DMS153 (cell line): ENCODE data around the gene CR1L.
"Not testable (repeated sequence)": the region's sequence is repeated elsewhere in the genome, so short reads cannot be mapped to it uniquely, and the experiment has no call there.

Experiments used
- DNase-seq: peaks from one replicate; lab custom pipeline; 2025; lab: John Stamatoyannopoulos, UW

CR1L gene

DNA sequence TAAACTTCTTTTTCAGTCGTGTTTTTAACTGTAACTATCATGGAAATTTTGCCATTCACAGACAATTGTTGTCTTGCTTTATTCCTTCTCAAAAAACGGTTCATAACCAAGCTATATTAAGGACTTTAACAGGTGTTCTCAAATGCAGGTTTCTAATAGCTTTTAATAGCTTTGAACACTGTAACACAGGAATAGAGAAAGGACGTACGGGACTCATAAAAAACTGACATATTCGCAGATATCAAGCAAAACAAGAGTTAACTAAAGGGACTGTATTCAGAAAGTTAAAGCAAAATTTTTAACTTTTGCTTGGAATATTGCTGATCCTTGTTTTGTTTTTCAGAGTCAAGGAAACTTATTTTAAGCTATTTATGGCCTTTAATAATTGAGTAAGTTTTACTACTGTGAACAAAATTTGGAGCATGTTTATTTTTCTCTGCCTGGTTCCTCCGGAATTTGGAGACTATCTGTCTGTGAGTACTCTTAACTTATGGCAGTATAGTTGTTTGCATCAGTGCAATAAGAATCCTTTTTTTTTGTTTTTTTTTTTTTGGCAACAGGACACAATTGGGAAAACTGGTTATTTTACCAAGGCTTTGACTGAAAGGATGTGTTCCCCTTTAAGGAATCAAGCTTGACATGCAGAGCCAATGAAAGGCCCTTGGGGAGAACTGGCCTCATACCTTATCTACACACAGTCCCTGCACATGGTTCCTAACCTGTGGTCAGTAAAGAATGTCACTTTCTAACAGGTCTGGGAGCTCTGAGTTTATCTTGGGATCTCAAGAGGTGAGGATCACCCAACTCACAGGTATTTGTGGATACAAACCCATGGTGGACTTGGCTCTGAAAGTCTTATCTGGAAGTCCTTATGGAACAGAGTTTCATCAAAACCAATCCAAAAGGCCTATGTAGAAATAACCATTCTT, 101.2 kb downstream of the CR1L start:
- no peak for DNase-seq

DNA sequence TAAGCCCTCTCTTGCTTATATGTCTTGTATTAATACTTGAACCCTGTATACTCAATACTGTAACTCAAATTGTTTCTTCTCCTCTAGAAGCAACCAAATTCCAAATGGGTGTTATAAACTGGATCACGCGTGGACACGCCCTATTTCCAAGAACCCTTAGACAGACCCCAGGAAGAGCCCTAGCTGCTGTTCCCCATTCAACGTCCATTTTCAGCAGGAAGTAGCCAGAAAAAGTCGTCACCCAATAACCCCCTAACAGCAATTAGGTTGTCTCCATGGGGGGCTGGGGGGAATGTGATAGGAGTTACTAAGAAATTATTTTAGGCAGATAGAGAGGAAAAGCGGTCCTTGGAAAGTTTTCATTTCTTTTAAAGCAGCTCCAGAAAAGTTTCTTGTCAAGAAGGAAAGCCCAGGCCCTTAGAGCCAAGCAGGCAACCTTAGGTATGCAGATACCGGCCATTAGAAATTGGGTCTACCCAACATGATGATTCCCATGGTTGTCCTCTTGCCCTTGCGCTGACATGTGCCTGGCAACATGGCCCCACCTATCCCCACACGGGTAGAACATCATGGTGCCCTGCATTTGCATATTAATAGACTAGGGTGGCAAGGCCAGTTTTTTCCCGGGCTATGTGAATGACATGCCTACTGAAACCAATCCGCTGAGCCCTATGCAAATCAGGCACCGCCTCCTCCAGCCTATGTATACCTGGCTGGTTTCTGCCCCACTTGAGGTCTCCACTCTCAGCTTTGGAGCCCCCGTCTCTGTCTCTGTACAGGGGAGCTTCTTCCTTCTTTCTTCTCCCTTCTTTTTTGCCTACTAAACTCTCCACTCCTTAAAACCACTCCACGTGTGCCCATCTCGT, 102.9 kb downstream of the CR1L start:
- DNase-seq = no peak

DNA sequence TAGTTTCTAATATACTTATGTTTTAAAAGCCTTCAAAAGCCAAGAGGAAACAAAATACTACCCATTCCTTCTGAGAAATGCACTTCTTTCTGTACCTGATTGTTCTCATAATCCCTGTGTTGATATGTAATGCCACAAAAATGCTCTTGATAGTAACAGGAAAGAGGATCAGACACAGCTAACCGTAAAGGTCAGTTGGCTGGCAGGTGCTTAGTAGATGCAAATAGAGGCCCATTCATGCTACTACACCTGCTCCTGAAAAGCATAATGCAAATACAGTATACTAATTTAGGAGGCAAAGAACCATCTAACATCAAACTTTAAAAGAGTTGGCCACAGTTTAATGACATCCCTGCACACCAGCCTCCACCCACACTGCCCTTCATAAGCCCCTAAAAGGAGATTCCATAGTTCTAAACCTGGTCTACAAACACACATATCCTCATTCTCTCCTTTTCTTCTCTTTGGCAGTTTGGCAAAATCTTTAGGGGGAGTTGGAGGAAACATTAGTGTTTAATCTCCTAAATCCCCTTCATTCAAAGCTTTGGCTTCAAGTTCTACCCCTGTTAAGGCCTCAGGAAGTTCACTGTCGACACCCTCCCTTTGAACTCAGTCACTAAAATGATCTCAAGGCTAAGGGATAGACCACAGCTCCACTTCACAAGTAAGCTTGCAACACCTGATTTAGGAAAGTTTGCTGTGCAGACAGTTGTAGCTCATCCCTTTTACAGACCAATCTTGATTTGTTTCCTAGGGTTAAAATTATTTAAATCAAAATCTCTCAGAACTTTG, 104.0 kb downstream of the CR1L start:
- peak; percentile 91 for DNase-seq

DNA sequence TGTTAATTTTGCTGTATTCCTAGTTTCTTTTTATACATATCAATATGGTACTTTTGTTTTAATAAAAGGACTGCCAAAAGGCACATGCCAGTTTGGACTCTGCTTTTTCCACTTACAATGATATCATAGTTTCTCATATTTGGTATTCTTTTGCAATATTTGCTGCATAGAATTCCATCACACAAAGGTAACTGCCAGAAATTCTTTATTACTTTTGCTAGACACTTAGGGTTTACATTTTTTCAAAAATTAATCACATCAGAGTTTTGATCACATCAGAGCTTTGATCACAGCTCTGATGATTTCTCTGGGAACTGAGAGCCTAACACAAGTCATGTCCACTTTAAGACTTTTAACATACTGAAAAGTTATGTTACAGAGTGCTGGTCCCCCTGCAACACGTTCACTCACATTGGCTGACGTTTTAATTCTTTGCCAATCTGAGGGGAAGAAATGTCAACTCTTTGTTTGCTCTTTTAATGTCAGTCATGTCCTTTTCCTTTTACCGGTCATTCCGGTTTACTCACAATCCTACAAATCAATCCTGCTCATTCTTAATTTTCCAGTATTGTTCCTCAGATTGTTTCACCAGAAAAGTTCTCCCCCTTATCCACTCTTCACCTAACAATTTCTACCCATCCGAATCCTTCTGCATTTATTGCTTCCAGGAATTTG, 105.8 kb downstream of the CR1L start:
- DNase-seq = peak; percentile 10

DNA sequence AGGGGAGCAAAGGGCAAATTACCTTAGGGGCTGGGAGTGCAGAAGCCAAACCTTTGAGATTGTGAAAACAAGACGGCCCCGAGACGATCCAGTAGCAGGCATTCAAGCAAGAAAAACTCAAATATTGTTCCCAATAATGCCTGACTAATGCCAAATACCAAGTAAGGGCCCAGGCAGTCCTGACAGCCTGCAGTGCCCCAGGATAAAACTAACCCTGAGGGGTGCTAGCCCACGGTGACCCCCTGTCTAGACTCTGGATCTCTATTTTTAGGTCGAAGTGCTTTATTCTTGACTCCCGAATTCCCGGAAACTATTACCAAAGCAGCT, 106.5 kb downstream of the CR1L start:
- DNase-seq = not testable (repeated sequence)

DNA sequence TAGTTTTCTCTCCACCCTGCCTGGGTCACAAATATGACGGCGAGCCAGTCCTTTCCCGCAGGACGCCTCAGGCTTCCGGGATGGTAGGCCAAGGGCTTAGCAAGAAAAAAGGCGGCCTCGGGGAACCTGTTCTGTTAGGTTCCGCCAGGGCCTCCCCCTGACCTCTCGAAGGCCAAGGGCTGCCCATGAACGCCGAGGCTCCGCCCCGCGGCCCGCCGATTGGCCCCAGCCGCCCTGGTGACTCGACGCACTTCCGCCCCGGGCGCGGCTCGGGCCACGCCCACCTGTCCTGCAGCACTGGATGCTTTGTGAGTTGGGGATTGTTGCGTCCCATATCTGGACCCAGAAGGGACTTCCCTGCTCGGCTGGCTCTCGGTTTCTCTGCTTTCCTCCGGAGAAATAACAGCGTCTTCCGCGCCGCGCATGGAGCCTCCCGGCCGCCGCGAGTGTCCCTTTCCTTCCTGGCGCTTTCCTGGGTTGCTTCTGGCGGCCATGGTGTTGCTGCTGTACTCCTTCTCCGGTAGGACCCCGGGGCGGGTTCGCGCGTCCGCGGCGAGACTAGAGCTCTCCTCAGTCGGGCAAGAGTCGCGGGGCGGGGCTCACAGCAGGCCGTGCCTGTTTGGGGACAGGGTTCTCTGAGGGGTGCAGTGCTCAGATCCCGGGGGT, 107.0 kb downstream of the CR1L start, which contains the start of gene CD46:
Gene CD46, plus strand, starts transcription at position 265 of the 666 bp plus-strand sequence. Its CDS starts 159 bp downstream, at position 424.
- peak; percentile 98 for DNase-seq

DNA sequence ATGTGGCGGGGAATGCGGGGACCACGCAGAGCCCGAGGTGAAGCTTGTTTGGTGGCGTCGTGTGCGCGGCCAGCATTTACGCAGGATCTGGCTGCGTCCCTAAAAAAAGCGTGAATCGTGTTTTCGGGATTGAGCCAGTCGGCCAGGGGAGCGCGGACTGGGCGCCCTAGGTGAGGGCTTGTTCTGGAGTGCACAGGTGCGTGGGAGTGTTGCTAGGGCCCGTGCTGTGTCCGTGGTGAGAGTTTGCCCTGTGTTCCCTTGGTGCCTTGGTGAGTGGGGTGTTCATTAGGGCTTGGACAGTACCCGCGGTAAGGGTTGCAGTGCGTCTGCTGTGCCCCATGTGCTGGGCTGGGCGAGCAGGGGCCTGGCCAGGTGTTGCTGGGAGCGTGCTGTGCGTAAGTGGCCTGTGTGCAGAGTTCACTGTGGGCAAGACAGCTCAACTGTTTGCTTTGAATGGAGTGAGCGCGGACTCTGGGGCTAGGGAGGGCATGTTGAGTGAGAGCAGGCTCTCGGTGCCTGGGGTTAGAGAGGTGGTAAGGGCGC, 107.6 kb downstream of the CR1L start:
- peak; percentile 33 for DNase-seq

DNA sequence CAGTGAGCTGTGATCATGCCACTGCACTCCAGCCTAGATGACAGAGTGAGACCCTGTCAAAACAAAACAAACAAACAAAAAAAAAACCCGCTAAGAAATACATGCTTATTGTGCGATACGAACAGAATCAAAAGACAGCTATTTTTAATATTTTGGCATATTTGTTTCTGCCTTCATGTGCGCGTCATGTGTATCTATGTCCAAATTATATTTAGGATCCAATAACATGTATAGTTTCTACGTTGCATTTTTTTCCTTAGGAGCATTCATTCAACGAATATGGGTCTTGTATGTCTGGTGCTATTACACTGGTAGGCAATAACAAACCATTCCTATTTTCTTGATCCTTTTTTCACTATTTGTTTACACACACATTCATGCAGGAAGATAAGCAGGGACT, 108.7 kb downstream of the CR1L start:
- DNase-seq = no peak

DNA sequence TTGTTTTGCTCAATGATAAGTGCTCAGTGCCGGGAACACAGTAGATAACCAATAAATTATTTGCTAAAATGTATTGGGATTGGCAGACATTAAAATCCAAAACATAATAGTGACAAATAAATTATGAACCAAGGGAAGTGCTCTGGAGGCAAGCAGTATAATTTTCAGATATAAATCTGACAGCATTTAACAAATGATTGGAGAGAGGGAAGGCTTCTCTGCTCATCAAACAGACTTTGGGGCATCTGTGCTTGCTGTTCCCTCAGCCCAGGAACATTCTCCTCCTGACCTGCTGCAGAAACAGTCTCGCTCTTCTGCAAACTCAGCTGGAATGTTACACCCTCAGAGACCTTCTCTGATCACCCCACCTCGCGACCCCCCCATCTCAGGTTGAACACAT, 109.1 kb downstream of the CR1L start:
- DNase-seq = no peak

DNA sequence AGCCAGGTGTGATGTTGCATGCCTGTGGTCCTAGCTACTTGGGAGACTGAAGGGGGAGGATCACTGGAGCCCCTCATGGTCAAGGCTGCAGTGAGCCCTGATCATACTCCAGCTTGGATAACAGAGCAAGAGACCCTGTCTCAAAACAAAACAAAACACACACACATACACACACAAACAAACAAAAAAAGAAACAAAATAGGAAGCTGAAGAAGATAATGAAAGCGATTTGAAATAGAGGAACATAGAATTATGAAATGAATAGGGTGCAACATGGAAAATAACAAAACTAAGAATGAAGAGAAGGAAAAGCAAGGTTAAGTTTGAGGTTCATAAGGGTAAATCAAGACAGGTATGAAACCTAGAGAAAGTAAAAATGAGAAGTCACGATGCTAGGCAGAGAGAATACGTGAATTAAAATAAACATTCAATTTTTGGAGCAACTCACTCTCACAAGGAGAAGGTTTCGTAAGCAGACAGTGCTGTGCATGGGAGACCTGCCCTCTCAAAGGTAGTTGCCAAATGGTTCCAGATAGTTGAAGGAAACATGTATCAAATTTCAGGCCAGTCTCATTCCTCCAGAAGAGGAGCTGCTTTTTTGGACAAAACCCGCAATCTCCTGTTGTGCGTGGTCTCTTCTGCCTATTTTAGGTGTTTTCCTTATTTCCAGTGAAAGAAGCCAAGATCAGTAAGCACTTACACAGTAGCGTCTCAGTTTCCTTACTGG, 110.2 kb downstream of the CR1L start:
- DNase-seq = no peak

DNA sequence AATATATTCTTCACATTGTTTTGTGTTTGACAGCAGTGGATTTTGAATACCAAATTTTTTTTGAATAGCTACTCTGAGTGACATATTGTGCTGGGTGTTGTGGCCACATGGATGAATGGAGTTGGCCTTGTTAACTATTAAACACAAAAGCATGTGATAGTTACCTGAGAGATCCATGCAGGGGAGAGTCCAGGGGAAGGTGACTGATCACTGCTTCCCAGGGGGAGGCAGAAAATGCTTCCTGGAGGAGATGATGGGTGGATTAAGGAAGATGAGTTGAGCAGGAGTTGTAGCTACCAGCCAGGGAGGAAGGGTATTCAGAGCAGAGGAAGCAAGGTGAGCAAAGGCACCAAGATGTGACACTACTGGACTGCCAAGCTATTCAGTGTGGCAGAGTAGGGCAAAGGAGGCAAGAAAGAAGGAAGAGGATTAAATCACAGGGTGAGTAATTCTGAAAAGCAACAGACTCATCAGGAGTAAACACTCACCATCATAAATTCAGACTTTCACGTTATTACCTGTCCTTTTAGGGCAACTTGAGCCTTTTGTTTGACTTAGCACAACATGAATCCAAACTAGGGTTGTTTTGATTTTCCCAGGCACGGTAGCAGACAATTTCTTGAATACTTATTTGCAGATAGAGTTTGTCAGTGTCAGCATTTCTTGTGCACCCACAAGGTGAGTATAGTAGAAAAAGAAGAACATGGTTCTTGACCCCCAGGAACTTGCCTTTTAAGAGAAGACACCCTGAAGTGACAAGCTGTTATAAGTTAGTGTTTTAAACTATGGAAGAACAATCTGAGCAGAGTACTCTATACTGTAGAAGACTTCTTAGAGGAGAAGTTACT, 111.1 kb downstream of the CR1L start:
- DNase-seq = no peak

DNA sequence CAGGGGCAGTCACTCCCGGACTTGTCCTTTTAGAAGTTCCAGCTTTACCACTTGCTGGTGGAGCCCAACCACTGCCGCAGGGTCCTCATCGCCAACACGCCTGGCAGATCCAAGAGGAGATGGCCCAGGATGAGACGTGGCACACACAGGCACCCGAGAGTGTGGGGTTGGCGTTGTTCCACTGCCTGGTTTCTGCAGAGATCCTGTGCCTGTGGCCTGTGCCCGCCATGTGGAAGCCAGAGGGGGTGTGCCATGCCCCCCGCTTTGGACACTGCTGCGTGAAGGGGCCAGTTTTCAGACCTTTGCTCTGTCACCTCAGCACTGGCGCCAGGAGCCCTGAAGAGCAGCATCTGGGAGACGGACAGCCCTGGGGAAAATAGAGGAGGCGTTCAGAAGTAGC, 117.7 kb downstream of the CR1L start:
- no peak for DNase-seq

DNA sequence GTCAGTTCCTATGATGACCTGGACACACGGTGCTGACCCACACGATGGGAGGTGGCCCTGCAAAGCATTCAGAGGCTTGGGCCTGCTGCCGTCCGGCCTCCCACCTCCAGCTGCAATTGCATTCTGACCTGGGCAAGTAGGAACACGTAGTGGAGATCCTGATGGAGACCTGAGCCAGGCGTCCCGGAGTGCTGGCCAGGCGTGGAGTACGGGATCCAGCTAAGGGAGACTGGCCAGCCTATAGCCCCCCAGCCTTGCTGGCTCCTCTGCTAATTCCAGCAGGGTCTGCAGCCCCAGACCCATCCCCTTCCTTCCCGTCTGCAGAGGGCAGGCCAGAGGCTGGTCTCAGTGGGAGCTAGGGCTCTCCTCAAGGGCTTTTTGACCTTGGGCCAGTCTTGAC, 118.2 kb downstream of the CR1L start:
- no peak for DNase-seq

DNA sequence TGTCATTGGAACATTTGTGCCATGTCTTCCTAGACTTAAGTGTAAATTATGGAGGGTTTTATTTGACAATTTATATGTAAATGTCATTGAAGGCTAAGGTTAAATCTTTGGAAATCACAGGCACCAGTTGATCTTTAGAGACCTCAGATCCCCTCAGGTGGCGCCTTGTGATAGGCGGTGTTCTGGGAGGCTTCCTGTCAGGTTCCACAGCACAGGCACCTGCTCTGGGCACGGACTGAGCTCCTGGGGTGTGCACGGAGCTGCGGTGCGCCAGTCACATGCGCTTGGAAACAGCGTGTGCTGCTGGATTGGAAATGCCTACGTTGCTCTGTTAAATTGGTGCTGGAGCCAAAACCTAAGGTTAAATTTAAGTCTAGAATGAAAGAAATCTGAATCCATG, 119.0 kb downstream of the CR1L start:
- DNase-seq = no peak

DNA sequence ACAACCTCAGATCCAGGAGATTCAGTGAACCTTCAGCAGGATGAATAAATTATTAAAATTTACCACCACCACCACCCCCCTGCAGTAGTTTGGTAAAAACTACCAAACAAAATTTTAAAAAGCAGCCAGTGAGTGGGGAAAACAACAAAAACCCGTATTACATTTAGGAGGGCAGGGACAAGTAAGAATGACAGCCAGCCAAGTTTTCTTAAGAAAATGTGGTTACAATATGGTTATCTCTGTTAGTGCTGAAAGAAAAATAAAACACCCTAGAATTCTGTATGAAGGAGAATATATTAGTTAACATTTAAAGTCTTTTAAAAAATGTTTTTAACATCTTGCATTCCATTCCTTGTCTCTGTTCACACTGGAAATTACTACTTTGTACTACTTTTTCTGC, 121.6 kb downstream of the CR1L start:
- DNase-seq = no peak

DNA sequence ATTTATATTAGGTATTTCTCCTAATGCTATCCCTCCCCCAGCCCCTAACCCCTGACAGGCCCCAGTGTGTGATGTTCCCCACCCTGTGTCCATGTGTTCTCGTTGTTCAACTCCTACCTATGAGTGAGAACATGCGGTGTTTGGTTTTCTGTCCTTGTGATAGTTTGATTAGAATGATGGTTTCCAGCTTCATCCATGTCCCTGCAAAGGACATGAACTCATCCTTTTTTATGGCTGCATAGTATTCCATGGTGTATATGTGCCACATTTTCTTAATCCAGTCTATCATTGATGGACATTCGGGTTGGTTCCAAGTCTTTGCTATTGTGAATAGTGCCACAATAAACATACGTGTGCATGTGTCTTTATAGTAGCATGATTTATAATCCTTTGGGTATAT, 125.6 kb downstream of the CR1L start:
- DNase-seq = not testable (repeated sequence)
